HG02981 (cell line): ENCODE results near the gene ATRX.
"Not testable (repeated sequence)": the region's sequence is repeated elsewhere in the genome, so short reads cannot be mapped to it uniquely, and the experiment has no call there.

Experiments used
- ATAC-seq: cut with Tn5 transposase; IDR thresholded peaks from one replicate; pipeline ENCODE4 v1.9.1; 2021; ENCODE audit warnings: mild to moderate bottlenecking, moderate library complexity; ENCODE audit not compliant: unreplicated experiment

ATRX gene

GRCh38 chrX:77731821-77732419, 54.1 kb downstream of the ATRX start:
- no peak for ATAC-seq

- ATAC-seq: not testable (repeated sequence)
These were observed 59.9 kb downstream of the ATRX start for GRCh38 chrX:77726095-77726494.

DNA sequence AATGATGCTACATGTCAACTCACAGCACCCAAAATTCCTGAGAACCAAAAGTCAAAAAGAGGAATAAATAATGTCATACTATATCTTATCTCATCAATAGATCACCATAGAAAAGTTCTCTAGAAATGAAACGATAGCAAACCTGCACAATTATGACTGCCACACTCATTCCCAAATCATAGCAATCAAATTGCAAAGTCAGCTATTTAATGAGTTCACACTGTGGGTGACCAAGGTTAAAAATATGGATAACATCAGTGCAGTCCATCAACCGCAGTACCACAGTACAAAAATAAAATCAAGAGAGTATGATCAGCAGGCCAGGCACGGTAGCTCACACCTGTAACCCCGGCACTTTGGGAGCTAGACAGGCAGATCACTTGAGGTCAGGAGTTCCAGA, 62.3 kb downstream of the ATRX start:
- ATAC-seq: no peak

DNA sequence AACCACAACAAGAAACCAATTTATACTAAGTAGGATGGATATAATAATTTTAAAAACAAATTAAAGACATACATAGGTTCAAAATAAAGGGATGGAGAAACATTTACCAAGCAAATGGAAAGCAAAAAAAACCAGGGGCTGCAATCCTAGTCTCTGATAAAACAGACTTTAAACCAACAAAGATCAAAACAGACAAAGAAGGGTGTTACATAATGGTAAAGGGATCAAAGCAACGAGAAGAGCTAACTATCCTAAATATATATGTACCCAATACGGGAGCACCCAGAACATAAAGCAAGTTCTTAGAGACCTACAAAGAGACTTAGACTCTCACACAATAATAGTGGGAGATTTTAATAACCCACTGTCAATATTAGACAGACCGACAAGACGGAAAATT, 66.6 kb downstream of the ATRX start:
- no peak for ATAC-seq

DNA sequence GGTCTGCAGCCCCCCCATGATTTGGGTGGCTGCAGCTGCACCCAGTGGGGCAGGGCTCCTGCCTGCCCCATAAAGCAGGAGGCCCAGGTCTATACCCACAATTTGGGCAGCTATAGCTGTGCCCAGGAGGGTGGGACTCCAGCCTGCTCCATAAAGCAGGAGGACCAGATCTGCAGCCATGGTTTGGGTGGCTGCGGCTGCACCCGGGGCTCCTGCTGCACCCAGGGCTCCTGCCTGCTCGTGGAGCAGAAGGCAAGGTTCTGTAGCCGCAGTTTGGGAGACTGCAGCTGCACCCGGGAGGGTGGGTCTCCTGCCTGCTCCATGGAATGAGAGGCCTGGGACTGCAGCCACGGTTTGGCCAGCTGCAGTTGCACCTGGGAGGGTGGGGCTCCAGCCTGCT, 81.1 kb downstream of the ATRX start:
- ATAC-seq: no peak

DNA sequence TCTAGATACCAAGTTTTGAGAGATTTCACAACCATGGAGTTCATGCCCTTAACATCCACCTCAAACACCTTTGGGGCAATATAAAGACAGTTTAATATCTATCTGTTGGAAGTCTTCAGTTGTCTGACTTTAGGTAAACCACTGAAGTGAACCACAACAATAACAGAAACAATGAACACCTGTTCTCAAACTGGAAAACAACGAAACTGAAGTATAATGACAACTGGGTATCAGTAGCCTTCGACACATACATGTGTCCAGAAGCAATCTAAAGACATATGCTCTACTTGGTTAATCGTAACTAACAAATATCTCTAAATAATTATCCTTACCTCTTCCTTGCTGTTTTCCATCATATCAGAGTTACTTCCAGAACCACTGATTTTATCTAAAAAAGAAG, 87.8 kb downstream of the ATRX start:
- ATAC-seq: no peak

- ATAC-seq: no peak
These were observed 91.5 kb downstream of the ATRX start for GRCh38 chrX:77694491-77694890.

DNA sequence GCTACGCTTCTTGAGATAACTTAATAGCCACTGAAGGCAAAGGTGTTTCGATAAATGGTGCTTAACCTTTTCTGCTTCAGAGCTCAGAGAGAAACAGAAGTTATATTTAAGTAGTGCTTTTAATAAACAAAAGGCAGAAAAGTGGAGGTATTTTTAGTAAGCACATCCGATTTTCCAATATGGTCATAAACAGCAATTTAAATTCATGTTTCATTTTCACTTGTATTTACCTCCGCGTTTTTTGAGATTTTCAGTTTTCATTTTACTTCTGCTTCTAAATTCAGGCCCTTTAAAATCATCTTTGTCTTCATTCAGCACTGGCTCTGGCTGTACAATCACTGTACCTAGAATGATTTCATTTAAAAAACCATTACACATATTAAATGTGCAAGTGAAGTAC, 92.4 kb downstream of the ATRX start:
- no peak for ATAC-seq

GRCh38 chrX:77691916-77692315, 94.1 kb downstream of the ATRX start:
- ATAC-seq: no peak

DNA sequence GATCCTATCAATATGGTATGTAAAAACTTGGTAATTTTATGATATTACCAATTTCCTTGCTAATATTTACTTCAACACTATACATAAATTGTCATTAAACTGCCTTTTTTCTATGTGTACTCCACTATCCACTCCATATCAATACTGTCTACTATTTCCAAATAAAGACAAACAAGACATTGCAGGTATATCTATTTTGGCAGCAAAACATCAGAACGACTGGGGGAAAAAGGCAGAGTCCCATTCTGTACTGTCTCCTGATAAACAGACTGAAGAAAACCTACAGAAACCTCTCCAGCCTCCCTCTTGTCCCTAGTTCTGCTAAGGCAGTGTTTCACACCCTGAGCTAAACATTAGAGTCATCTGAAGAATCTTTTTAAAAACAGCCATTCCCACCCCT, 96.6 kb downstream of the ATRX start:
- no peak for ATAC-seq

DNA sequence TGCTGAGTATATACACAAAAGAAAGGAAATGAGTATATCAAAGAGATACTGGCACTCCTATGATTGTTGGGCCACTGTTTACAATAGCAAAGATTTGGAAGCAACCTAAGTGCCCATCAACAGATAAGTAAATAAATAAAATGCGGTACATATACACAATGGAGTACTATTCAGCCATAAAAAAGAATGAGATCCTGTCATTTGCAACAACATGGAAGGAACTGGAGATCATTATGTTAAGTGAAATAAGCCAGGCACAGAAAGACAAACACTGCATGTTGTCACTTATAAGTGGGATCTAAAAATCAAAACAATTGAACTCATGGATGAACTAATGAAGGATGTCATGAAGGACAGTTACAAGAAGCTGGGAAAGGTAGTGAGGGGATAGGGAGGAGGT, 100.3 kb downstream of the ATRX start:
- ATAC-seq: not testable (repeated sequence)

GRCh38 chrX:77679144-77679543, 106.9 kb downstream of the ATRX start:
- no peak for ATAC-seq

DNA sequence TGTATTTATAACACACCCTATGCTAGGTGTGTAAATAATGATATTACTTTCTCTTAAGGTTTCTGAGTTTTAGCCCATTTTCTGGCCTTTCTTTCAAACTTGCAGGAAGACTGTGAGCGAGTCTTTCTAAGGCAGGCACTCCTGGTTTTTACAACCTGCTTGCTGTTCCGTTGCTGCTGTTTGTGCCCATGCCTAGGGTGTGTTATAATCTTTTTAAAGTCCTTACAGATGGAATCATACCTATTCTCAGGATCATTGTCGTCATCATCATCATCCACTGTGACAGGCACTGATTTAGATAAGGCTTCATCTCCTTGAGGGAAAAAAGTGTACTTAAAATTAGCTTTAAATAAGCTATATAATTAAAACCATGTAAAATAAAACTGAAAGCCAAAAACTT, 110.0 kb downstream of the ATRX start:
- no peak for ATAC-seq

DNA sequence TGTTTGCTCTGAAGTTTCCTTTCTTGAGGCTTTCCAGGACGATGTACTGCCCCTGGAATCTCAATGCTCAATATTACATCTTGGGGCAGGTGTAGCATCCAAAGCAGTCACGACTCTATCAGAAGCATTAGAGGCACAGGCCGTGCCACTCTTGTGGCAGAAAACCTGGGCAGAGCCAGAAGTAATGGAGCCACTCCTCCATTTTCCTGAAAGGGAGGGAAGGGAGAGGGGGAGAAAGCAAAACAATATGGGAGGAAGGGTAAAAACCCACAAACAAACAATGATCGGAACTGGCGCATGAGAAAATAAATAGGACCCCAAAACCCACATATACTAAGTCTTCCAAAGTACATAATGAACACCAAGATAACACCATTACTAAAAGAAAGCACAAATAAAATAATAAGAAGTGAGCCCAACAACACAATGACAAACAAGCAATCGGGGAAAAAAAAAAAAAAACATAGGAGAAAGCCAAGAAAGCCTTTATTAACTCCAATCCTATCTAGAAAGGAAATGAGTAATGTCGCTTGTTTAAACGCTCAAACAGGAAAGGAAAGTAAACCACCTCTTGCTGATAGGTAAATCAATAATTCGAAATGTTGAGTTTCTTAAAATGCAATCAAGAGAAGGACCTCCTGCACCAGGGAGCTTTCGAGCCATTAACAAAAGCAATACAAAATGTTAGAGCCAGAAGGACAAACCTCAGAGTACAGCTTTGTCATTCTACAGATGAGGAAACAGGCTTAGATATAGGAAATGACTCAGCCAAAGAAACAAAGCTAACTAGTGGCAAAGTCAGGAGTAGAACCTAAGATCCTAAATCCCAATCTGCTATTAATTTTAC, 117.4 kb downstream of the ATRX start:
- no peak for ATAC-seq

GRCh38 chrX:77658886-77659285, 127.1 kb downstream of the ATRX start:
- no peak for ATAC-seq

GRCh38 chrX:77652095-77652494, 133.9 kb downstream of the ATRX start:
- ATAC-seq: no peak

- ATAC-seq: no peak
These were observed 145.3 kb downstream of the ATRX start for GRCh38 chrX:77640702-77641101.

DNA sequence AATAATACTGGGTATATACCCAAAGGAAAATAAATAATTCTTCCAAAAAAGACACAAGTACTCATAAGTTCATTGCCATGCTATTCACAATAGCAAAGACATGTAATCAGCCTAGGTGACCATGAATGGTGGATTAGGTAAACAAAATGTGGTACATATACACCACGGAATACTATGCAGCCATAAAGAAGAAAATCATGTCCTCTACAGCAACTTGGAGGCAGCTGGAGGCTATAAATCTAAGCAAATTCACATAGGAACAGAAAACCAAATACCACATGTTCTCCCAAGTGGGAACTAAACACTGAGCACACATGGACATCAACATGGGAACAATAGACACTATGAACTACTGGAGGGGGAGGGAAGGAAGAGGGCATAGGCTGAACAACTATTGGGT, 146.2 kb downstream of the ATRX start:
- ATAC-seq: no peak

- ATAC-seq: no peak
These were observed 147.6 kb downstream of the ATRX start for GRCh38 chrX:77638397-77638796.

- no peak for ATAC-seq
These were observed 150.6 kb downstream of the ATRX start for GRCh38 chrX:77635373-77635772.

DNA sequence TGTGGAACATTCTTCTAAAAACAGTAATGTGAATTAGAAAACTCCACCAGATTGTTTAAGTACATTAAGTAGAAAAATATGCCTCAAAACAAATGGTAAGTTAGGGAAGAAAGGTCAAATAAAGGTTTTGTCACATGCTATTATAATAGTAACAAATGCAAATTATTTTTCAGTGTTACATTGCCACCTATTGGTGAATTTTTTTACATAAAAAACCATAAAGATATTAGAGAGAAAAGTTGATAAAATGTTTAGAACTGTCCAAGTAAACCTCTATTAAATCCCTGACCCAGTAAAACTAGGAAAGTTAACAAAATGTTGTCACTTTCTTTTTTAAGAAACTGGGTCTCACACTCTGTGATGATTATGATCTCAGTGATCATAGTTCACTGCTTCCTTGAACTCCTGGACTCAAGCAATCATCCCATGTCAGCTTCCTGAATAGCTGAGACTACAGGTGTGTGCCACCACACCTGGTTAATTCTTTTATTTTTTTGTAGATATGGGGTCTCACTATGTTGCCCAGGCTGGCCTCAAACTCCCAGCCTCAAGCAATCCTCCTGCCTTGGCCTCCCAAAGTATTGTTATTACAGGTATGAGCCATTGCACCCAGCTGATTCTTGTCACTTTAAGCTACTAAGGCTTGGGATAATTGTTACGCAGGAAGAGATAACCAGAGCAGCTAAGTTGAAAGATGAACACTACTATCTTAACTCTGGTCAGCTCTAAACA, 157.6 kb downstream of the ATRX start:
- no peak for ATAC-seq

DNA sequence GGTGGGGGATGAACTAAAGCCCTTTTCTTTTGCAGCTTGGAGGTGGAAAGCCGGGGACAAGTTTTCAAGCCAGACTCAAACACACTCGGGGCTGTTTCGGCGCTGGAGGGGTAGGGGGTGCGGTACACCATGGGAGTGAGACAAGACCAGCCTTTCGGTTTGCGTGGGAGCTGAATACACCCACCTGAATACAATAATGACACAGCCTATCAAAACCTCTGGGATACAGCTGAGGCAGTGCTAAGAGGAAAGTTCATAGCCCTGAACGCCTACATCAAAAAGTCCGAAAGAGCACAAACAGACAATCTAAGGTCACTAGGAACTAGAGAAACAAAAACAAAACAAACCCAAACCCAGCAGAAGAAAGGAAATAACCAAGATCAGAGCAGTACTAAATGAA, 163.3 kb downstream of the ATRX start:
- no peak for ATAC-seq
